ENCODE results near the gene ARHGAP10. TPM values are rescaled to one million over a fixed set of nuclear protein-coding genes. Genes with fewer than 3 reads are reported as not detected.

ARHGAP10 gene
- total RNA-seq, 1 experiment from 2014 or later = 36.6 TPM

- Mint-ChIP-seq H3K36me3 (ENCODE audit: insufficient read depth, unreplicated experiment) (peaks cover 12% of the 10 kb centered on the region), H3K27me3 (ENCODE audit: insufficient read depth, unreplicated experiment) (no peaks in the 10 kb centered on the region), H3K27ac (ENCODE audit: unreplicated experiment) (no peak overlapping the region), H3K4me1 (ENCODE audit: low read depth, unreplicated experiment) (no peaks in the 10 kb centered on the region), H3K4me3 (ENCODE audit: unreplicated experiment) (no peak overlapping the region), H3K9me3 (ENCODE audit: unreplicated experiment) (no peaks in the 10 kb centered on the region)
- no peak for DNase-seq
- ChIA-PET CTCF (no interaction called here), POLR2A (no interaction called here)
- intact Hi-C loops (cut with micrococcal nuclease; ENCODE audit: unreplicated experiment) = no loop called here
- no peak overlapping the region for H3K4me3 ChIP-seq (ENCODE audit: low read depth, low read length)
- no peaks in the 10 kb centered on the region for H3K9me3 ChIP-seq
- TF ChIP-seq CTCF (IDR thresholded peaks at IDR 0.05; ENCODE audit: insufficient read depth in 1 of 2, low read depth in 1 of 2, low read length in 1 of 2, severe bottlenecking in 1 of 2, unreplicated experiment in 1 of 2) = no peak
- no TSS peak for BruUV-seq (replicated peaks)
- H3K27me3 ChIP-seq (replicated peaks; ENCODE audit: control insufficient read depth, insufficient read depth, low read length) = no peaks in the 10 kb centered on the region
- H3K4me1 ChIP-seq = no peaks in the 10 kb centered on the region
- no peaks in the 10 kb centered on the region for H3K36me3 ChIP-seq (ENCODE audit: control insufficient read depth, insufficient read depth, low read length)
Measured at GRCh38 chr4:147938496-147938895, 206.6 kb downstream of the ARHGAP10 start.

- Histone ChIP-seq H3K4me1 (no peaks in the 10 kb centered on the region), H3K9me3 (no peaks in the 10 kb centered on the region), H3K27me3 (replicated peaks; ENCODE audit: control insufficient read depth, insufficient read depth, low read length) (no peaks in the 10 kb centered on the region), H3K4me3 (ENCODE audit: low read depth, low read length) (no peak overlapping the region), H3K36me3 (ENCODE audit: control insufficient read depth, insufficient read depth, low read length) (no peaks in the 10 kb centered on the region)
- Mint-ChIP-seq H3K4me1 (ENCODE audit: low read depth, unreplicated experiment) (no peaks in the 10 kb centered on the region), H3K27me3 (ENCODE audit: insufficient read depth, unreplicated experiment) (no peaks in the 10 kb centered on the region), H3K36me3 (ENCODE audit: insufficient read depth, unreplicated experiment) (peaks cover 12% of the 10 kb centered on the region), H3K4me3 (ENCODE audit: unreplicated experiment) (no peak overlapping the region), H3K9me3 (ENCODE audit: unreplicated experiment) (no peaks in the 10 kb centered on the region), H3K27ac (ENCODE audit: unreplicated experiment) (no peak overlapping the region)
- no peak for TF ChIP-seq CTCF (IDR thresholded peaks at IDR 0.05; ENCODE audit: insufficient read depth in 1 of 2, low read depth in 1 of 2, low read length in 1 of 2, severe bottlenecking in 1 of 2, unreplicated experiment in 1 of 2)
- DNase-seq = no peak
- BruUV-seq (replicated peaks) = no TSS peak
- CTCF ChIA-PET = interaction anchor here (0.6 kb wide), 1 partner anchor 764 kb away, joined by 3 read pairs; no protein-coding TSS in a partner anchor
- POLR2A ChIA-PET = no interaction called here
- intact Hi-C loops (cut with micrococcal nuclease; ENCODE audit: unreplicated experiment) = no loop called here
Measured at GRCh38 chr4:147940171-147940570, 208.3 kb downstream of the ARHGAP10 start.

- Mint-ChIP-seq H3K4me1 (ENCODE audit: low read depth, unreplicated experiment) (no peaks in the 10 kb centered on the region), H3K27ac (ENCODE audit: unreplicated experiment) (no peak overlapping the region), H3K9me3 (ENCODE audit: unreplicated experiment) (no peaks in the 10 kb centered on the region), H3K36me3 (ENCODE audit: insufficient read depth, unreplicated experiment) (peaks cover 21% of the 10 kb centered on the region), H3K4me3 (ENCODE audit: unreplicated experiment) (no peak overlapping the region), H3K27me3 (ENCODE audit: insufficient read depth, unreplicated experiment) (no peaks in the 10 kb centered on the region)
- ChIA-PET POLR2A (no interaction called here), CTCF (no interaction called here)
- no peaks in the 10 kb centered on the region for H3K27me3 ChIP-seq (replicated peaks; ENCODE audit: control insufficient read depth, insufficient read depth, low read length)
- BruUV-seq (replicated peaks) = no TSS peak
- H3K4me1 ChIP-seq = no peaks in the 10 kb centered on the region
- H3K36me3 ChIP-seq (ENCODE audit: control insufficient read depth, insufficient read depth, low read length) = no peaks in the 10 kb centered on the region
- no peak for TF ChIP-seq CTCF (IDR thresholded peaks at IDR 0.05; ENCODE audit: insufficient read depth in 1 of 2, low read depth in 1 of 2, low read length in 1 of 2, severe bottlenecking in 1 of 2, unreplicated experiment in 1 of 2)
- DNase-seq = no peak
- H3K9me3 ChIP-seq = no peaks in the 10 kb centered on the region
- no peak overlapping the region for H3K4me3 ChIP-seq (ENCODE audit: low read depth, low read length)
- intact Hi-C loops (cut with micrococcal nuclease; ENCODE audit: unreplicated experiment) = no loop called here
Measured at GRCh38 chr4:147941373-147941772, 209.5 kb downstream of the ARHGAP10 start.
